GM12878 (cell line): ENCODE measurements around the gene TUT4.

Experiments used
- CTCF ChIP-seq, 3 experiments: IDR thresholded peaks in 2 of 3; conservative IDR thresholded peaks in 1 of 3; 2 replicates each; pipeline ENCODE4 v1.5.1; 2011; ENCODE audit warnings: low read depth in 3 of 3, low read length in 3 of 3, mild to moderate bottlenecking in 3 of 3, control low read depth in 2 of 3, moderate library complexity in 2 of 3, inconsistent platforms in 1 of 3, mixed read lengths in 1 of 3; ENCODE audit not compliant: control insufficient read depth in 2 of 3, insufficient read depth in 1 of 3; ENCODE audit errors: extremely low read depth in 1 of 3
- POLR2AphosphoS5 ChIP-seq: IDR thresholded peaks from 2 replicates; pipeline ENCODE4 v1.6.1; 2011; ENCODE audit warnings: mild to moderate bottlenecking, low read length, inconsistent platforms
- YY1 ChIP-seq: IDR thresholded peaks from 2 replicates; pipeline ENCODE4 v1.6.1; 2011; ENCODE audit warnings: low read depth, mild to moderate bottlenecking, low read length

- TF ChIP-seq POLR2AphosphoS5 (no peak), YY1 (no peak), CTCF (IDR thresholded peaks at IDR 0.05 in 2 of 3, conservative IDR thresholded peaks at IDR 0.05 in 1 of 3; ENCODE audit: control insufficient read depth in 2 of 3, extremely low read depth in 1 of 3, insufficient read depth in 1 of 3, low read depth in 3 of 3, low read length in 3 of 3) (no peak)
Observed at GRCh38 chr1:52595061-52595460, 42.2 kb upstream of the TUT4 start.
